HG02981 (cell line): ENCODE results near the gene APLN.

Experiments used
- ATAC-seq: cut with Tn5 transposase; IDR thresholded peaks from one replicate; pipeline ENCODE4 v1.9.1; 2021; ENCODE audit warnings: mild to moderate bottlenecking, moderate library complexity; ENCODE audit not compliant: unreplicated experiment

The APLN gene, protein sequence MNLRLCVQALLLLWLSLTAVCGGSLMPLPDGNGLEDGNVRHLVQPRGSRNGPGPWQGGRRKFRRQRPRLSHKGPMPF

DNA sequence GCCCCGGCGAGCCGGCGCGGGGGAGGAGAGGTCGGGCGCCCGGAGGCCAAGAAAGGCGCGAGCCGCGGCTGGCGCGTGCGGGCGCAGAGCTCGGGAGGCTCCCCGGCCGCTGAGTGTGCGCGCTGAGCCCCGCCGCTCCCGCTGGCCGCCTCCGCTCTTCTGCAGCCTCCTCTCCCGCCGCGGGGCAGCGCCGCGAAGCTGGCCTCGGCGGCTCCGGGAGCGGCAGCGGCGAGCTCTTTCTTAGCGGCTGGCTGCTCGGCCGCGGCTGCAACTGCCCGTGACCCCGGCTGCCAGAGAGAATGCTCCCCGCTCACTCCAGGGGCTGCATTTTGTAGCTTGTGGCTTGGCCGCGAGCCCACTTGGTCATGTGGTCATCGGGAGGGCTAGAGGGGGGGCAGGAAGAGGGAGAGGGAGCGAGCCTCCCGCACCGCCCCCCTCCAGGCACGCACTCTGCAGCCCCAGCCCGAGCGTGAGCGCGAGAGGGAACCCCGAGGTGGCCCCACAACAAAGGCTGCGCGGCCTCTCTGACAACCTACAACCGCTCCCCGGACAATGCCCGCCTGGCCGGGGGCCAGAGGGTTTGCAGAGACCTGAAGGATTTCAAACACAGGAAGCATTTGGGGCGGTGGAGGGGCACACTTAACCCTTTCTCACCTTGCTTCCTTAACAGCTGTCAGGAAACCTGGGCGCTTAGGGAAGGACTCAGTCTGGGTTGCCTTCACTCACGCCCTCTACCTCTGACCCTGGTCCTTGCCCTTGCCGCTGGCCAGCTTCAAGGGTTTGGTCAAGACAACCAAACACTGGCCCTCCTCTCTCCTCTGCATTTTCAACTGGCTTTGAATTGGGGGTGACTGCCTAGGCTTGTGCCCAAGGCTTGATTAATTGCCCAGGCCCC is at the start of gene APLN:
Gene APLN (minus strand): TSS at position 305 of the 895 bp plus-strand sequence. CDS start 326 bp downstream, outside the sequence.
- no peak for ATAC-seq

DNA sequence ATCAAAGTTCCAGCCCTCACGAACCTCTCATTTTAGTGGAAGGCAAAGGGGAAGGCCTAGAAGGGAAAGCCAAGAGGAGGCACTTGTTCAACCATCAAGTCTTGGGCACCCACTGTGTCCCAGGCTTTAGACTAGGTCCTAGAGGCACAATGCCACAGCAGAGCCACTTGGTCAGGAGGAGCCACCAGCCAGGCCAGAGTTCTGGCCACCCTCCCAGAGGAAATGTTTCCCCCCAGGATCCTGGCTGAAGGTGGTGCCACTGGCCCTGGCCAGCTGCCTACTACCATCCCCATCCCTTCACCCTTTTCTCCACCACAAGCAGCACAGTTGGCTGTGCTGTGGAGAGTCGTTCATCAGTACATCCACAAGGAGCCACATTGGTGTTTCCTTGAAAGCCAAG is 49.7 kb upstream of the APLN start:
- no peak for ATAC-seq

DNA sequence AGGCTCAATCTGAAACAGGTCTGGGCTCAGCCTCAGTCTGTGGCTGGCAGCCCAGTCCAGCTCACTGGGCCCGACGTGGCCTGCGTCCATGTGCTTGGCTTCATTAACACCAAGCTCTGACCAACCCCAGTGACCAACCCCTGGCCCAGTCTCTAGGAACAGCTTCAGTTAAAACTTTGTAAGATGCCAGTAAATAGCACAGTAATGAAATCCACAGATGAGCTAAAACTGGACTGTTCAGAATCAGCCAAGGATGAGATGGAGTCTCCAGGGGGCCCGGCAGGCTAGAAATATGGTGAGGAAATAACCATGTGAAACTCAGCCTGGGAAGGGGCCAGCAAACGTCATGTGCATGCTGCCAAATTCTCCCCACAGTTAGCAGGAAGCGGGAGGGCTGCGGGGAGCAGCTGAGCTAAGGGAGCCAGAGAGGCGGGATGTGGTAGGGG is 46.9 kb upstream of the APLN start:
- no peak for ATAC-seq

DNA sequence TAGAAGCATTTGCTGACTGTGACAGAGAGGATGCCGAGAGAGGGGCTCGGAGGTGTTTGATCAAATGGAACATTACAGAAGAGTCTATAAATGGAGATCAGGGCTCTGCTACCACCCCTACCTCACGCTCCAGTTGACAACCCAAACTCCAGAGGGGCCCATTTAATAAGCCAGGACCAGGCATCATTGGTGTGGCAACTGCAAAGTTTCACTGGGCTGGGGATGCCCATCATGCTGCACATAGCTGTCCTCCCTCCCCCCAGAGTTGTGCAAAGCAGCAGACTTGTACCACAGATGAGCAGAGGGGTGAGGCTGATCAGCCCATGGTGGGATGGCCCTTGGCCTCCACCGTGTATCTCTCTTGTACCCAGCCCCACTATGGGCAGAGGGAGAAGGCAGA is 45.8 kb upstream of the APLN start:
- ATAC-seq, result no peak

DNA sequence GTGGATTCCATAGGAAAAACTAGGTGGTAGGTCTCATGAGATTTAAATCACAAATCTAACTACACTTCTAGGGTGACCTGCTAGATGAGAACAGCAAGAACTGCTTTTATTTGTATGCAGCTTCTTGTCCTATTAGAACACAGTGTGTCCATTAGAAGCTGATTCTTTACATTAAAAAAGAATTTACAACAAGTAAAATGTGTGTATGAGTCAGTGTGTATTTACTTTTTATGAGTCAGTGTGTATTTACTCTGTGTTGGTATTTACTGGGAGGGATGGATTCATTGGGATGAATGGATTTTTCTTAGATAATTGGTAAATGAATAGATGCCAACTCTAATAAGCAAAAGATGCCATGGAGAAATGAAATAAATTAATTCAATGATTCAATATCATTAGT is 43.4 kb upstream of the APLN start:
- ATAC-seq, result no peak

DNA sequence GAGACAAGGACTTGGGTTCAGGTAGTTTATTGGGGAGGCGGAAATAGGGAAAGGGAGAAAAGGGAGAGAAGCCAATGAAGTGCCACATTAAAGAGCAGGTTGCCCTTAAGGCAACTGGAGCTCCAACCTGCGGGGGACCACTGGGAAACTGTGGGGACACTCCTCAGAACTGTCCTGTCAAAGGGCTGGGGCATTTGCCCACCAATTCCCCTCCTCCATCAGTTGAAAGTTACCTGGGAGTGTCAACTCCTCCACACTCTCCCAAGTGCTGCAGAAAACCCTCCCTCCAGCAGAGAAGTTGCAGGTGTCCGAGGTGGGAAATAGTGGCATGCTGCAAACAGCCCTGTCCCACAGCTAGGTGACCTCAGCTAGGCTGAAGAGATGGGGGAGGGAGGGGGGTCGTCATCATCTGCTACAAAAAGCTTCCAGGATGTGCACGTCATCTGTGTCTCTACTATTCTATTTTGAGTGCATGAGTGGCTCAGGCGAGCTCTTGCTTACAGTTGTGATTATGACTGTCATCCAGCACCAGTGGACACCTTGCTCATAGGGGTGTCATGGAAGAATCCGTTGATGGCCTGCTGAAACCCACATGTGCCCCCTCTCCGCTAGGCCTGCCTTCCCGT is 42.6 kb upstream of the APLN start:
- ATAC-seq, result no peak

DNA sequence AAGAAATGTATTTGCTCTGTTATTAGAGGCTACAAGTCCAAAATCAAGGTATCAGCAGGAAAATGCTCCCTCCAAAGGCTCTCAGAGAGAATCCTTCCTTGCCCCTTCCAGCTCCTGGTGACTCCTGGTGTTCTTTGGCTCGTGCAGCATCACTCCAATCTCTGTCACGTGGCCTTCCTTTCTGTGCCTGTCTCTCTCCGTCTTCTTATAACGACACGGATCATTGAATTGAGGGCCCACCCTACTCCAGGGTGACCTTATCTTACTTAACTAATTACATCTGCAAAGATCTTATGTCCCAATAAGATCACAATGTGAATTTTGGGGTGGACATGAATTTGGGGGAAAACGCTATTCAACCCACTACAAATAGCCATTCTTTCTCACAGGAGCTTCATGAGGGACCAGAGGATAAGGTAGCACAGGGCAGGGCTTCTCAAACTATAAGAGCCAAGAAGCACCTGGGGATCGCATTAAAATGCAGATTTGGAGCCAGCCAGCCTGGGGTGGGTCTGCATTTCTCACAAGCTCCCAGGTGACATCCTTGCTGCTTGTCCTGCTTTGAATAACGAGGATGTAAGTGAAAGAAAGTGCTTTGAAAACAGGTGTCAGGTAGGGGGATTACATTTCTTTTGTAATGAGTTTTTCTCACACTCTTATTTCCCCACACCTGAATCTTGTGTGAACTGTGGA is 41.9 kb upstream of the APLN start:
- ATAC-seq, result no peak

DNA sequence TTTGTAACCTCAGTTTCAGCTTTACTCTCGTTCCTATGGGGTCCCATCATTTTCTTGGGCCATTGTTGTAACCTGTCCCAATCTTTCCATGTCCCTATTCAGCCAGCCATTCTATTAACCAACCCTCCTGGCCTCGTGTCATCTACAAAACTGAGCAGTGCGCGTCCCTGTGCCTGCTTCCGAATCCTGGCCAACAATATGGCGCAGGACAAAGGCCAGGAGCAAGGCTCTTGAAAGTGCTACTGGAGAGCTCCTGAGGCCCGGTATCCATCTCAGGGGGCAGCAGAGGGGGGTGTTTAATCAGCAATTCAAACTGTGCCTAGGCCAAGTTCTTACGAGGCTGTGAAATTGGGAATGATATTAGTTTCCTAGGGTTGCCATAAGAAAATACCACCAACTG is 41.2 kb upstream of the APLN start:
- no peak for ATAC-seq

DNA sequence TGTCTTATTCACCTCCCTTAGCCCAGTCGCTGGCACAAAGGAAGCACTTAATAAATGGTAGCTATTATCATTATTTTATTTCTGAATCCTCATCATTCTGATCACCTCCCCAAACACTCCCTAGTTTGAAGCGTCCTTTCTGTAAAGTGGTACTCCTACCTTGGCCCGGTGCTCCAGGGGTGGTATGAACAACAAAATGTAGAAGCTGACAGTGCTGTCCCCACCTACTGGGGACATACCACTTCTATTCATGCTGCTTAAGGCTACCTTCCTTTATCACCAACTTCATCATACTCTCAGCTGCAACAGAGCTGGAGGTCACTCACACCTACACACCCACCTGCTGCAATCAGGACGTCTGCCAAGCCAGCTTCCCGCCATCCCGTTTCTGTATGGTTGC is 40.8 kb upstream of the APLN start:
- ATAC-seq, result no peak

DNA sequence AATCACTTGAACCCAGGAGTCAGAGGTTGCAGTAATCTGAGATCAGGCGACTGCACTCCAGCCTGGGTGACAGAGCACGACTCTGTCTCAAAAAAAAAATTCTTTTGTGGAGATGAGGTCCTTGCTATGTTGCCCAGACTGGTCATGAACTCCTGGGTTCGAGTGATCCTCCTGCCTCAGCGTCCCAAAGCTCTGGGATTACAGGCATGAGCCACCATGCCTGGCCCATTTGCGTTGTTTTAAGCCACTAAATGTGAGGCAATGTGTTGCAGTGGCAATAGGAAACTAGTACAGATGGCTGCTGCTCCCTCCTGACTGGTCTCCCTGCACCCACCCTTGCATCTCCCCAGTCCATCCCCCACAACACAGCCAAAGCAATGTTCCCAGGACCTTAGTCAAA is 40.0 kb upstream of the APLN start:
- ATAC-seq, result no peak

DNA sequence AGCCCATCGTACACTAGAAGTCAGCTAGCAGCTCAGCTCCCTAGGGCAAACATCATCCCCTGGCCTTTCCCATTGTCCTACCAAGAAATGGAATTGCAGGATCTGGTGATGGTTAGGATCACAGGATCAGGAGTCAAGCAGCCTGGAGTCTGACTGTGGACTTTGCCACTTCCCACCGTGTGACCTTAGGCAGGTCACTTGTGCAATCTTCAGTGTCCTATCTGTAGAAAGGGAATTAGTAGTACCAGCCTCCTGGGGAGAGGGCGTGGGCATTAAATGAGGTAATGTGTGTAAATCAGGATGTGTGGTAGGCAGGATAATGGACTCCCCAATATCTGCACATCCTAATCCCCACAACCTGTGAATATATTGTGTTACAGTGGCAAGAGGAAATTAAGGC is 38.6 kb upstream of the APLN start:
- no peak for ATAC-seq

DNA sequence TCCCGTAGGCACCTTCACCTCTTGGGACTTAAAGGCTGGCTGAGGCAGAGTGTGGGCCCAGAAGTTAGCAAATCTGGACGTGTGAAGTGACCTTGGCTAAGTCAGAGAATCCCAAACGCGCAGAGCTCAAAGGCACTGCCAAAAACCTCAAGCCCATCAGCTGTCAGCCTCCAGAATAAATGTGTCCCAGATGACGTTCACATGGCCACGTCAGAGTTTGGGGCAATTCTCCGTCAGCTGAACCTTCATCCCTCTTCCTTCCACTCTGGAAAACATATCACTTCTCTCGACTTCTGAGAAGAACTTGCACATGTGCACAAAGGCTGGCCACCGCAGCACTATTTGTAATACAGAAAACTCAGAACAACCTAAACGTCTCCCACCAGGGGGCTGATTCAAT is 35.7 kb upstream of the APLN start:
- ATAC-seq, result no peak

DNA sequence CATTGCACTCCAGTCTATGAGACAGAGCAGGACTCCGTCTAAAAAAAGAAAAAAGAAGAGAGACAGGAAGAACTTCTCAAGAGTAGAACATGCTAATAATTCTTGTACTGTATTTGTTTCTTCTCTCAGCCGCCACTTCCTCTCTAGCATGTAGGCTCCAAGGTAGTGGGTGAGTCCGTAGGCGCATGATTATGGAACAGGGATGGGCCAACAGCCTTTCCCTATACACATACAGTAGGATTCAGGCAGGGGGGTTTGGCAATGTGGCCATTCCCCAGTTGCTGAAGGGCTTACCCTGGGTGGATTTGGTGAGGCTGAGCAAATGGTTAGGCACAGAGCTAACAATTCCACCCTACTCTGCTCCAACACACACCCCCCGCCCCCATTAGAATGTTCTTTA is 35.0 kb upstream of the APLN start:
- ATAC-seq, result no peak

DNA sequence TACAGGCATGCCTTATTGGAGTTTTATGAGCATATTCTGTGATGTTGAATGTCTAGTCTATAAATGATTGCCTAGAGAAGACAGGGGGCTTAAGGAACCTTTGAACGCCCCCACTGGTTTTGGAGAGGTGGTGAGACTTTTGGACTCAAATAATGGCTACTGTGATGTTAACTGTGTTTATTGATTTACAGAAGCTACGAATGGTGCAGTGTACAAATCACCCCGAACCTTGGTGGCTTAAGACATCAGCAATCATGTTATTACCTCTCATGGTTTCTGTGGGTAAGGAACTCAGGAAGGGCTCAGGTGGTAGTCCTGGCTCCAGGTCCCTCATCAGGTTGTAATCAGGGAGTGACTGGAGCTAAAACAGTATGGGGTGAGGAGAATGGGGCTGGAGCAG is 33.3 kb upstream of the APLN start:
- ATAC-seq, result no peak

DNA sequence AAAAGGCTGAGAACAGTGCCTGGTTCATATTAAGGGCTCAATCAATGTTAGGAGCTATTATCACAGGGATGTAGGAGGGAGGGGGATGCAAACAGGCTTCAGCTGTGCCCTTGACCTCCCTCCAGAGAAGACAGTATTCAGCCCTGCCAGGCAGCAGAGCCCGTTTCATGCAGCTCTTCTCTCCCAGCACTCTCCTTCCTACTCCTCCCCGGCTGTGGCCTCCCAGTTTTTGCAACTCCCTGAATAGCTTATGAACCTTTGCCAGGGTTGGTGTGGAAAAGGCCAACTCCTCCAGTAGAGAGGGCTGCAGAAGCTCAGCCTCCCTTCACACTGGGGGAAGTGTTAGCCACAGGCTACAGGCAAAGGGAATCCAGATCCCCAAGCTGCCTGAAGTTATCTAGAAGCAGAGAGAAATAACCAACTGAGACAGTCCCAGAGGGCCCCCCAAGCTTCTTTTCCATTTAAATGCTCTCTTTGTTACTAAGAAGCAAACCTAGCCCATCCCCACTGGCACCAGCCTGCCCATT is 31.7 kb upstream of the APLN start:
- no peak for ATAC-seq

DNA sequence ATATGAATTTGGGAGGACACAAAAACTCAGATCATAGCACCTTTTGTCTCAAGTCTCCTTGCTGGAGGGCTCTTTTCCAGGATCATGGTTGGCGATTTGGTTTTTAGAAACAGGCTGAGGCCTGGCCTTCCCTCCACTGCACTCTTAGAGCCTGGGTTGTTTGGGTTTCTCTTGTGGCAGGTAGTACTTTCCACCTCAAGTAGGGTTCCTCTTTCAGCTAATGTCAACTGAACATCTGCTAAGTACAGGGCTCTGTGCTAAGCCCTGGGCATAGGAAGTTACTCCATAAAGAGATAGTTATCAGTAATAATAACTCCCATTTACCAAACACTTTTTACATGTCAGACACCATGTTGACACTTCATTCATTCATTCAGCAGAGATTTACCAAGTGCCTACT is 28.2 kb upstream of the APLN start:
- no peak for ATAC-seq

DNA sequence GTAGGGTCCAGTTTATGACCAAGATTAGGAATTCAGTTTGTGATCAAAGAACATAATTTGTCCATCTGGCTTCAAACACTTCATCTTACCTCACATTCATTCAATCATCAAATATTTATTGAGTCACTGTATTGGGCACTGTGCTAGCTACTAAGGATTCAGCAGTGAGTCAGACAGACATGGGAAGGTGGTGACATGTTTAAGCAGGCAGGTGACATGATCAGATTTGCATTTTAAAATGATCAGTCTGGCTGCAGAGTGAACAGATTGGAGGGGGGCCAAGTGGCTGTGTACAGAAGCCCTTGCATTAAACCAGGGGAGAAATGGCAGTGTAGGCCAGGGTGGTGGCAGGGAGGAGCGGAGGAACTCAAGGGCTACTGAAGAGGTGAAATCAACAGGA is 25.1 kb upstream of the APLN start:
- ATAC-seq, result no peak

DNA sequence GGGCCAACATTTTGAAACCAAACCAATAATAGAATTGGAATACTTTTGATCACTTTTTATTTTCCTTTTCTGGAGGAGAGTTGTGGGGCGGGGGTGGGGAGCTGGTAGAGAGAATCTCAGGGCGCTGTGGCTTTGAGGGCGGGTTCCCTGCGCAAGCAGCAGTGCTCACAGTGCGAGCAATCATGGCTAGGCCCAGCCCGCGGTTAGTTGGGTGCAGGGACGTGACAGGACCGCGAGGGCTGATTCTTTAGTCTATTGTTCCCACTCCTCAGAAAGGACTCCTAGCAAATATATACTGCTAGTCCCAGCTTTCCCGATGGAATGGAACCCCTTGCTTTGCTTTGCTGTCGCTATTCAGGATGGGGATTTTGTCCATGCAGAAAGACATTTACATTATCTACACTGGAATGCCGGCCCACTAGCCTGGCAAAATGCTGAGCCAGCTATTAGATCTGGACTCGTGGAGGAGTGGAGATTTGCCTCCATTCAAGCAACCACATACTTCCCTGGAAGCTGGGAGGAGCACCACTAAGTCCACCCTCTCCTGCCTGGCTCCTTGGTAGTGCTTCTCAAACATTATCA is 23.9 kb upstream of the APLN start:
- ATAC-seq, result no peak

DNA sequence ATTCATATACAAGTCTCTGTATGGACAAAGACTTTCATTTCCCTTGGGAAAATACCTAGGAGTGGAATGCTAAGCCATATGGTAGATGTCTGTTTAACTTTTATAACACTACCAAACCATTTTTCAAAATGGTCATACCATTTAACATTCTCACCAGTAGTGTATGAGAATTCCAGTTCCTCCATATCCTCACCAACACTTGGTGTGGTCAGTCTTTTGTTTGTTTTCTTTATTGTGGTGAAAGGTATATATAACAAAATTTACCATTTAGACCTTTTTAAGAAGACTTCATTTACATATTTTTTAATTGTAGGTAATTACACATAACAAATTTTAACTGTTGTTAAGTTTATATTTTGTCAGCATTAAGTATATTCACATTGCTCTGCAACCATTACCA is 12.7 kb upstream of the APLN start:
- ATAC-seq, result no peak

DNA sequence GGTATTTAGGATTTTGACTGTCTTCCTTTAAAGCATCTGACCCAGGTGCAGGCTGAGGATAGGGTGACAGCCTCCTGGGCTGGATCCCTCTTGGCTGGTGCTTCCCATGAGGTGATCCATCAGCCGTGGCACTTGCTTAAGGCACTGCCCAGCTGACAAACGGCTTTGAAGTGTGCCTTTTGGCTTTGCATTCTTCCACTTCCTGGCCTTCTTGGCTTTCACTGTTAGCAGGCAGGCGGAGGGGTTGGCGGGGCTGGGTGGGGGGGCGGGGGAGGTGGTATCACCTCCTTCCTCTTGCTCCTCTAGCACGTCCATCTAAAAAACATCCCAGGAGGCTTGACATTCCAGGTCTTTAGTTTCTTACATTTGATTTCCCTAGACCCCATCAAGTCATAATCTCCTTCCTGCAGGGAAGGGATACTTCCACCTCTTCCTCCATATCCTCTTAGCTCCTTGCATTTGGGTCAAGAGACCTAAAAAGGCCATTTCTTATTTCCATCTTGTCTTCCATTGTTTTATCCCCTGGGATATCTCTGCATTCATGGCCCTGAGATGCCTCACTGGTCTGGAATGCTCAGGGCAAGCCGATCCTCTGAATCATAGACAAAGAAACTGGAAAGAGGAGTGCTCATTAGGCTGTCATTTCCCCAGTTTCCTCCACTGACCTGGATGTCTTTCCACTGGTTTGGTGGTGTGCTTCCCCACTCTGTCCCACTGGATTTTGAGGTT is 11.3 kb upstream of the APLN start:
- no peak for ATAC-seq
